HG03103 (cell line): ENCODE data around the gene NPTX1.
"Not testable (repeated sequence)": the region's sequence is repeated elsewhere in the genome, so short reads cannot be mapped to it uniquely, and the experiment has no call there.

Source experiments
- ATAC-seq: cut with Tn5 transposase; IDR thresholded peaks from one replicate; pipeline ENCODE4 v1.9.1; 2021; ENCODE audit warnings: low read depth; ENCODE audit not compliant: unreplicated experiment

Gene NPTX1, protein sequence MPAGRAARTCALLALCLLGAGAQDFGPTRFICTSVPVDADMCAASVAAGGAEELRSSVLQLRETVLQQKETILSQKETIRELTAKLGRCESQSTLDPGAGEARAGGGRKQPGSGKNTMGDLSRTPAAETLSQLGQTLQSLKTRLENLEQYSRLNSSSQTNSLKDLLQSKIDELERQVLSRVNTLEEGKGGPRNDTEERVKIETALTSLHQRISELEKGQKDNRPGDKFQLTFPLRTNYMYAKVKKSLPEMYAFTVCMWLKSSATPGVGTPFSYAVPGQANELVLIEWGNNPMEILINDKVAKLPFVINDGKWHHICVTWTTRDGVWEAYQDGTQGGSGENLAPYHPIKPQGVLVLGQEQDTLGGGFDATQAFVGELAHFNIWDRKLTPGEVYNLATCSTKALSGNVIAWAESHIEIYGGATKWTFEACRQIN

DNA sequence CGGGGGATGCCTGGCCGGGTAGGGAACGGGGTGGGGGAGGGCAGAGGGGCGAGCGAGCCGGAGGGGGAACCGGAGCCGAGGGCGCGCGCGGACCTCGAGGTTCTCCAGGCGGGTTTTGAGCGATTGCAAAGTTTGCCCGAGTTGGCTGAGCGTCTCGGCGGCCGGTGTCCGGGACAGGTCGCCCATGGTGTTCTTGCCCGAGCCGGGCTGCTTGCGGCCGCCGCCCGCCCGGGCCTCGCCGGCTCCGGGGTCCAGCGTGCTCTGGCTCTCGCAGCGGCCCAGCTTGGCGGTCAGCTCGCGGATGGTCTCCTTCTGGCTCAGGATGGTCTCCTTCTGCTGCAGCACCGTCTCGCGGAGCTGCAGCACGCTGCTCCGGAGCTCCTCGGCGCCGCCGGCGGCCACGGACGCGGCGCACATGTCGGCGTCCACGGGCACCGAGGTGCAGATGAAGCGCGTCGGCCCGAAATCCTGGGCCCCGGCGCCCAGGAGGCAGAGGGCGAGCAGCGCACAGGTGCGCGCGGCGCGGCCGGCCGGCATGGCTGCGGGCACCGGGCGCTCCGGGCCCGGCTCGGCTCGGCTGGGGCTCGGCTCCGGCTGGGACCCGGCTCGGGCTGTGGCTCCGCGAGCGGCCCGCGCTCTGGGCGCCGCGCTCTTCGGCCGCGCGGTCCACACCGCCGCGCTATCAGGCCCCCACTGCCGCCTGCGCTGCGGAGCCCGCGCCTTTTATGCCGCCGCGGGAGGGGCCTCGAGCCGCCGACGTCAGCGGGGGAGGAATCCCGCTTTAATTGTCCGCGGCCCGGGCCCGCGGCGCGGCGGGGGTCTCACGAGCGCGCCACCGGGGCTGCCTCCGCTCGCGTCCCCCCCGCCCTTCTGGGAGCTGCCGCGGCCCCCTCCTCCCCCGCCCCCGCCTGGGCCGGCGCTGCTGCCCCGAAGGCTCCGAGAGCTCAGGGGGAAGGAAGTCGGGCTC is at the start of gene NPTX1:
TSS of gene NPTX1 (minus strand) at position 698 of the 967 bp plus-strand sequence. CDS start at position 537, 161 bp downstream.
- ATAC-seq, result no peak

DNA sequence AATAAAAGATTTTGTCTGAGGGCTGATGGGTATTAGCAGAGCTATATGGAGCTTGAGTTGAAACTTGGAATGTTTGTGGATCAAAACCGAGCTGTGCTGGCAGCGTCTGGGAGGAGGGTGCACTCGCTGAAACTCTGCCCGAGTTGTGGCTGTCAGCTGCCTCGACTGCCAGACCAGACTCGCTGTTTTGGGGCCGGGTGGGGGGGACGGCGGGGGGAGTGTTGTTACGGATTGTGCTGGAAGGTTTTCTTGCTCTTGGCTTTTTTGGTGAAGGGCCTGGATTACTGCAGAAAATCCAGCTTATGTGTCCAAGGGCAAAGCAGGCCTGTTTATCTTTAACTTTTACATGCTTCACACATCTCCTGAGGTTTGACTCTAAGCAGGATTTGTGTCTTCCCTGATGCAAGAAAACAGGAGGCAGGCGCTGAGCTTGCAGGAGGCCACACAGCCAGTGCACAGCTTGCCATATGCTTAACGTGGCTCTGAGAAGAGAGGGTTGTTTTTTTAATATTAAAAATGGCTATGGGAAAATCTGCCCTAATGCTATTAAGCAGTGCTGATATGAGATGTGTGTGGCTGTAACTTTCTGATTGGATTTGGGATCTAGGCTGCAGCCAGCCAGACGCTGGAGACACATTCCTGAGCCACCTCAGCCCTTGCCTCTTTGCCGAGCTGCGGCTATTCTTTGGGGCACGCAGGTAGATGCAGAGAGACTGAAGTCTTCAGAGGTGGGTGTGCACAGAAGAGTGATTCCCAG is 47.7 kb upstream of the NPTX1 start:
- no peak for ATAC-seq

DNA sequence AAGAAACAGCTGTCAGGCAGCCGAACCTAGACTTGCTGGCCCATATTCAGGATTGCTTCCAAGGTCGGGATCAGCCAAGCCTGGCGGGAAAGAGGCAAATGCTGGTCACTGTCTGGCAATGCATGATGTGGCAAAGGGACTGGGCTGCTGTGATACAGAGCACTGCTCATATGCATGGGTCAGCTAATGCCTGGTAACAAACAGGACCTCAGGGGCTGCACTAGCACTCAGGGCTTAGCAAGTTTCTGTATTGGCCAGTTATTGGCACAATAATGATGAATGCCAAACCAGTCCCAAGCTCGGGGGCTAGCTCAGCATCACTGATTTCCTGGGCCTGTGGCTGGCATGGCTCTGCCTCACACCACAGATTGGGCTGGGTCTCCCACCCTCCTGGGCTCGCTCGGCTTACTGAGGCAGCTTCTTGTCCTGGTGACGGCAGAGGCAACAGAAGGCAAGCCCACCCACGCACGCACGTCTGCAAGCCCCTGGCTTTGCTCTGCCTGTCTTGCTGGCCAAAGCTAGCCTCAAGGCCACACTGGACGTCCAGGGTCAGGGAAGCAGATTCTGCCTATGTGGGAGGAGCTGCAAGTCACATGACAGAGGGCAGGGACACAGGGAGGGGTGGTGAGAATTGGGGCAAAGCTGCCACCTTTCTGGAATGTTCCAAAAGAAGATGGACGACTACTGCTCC is 46.8 kb upstream of the NPTX1 start:
- no peak for ATAC-seq

DNA sequence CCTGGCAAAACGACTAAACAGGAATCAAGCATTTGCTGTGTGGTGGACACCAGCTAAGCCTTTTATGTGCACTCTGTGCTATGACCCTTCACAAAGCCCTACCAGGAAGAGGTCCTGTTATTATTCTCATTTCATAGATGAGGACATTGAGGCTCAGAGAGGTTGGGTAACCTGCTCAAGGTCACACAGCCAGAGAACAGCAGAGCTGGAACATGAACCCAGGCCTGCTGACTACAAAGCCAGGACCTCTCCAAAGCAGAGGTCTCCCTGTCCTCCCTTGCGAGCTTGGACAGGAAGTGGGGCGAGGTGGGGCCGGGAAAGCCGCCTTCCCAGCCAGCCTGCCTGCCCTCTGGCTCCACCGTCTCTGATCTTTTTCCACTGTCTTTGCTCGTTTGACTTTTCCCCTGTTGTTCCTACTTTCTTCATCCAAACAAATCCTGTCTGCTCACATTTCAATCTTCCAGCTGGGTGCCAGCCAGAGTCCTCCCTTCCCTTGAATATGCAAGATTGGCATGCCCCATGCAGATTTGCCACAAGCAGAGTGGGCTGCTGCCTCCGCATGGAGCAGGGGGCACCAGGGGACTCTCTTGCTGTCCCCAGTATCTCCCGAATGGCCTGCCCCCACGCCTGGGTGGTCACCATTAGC is 44.5 kb upstream of the NPTX1 start:
- ATAC-seq, result no peak

DNA sequence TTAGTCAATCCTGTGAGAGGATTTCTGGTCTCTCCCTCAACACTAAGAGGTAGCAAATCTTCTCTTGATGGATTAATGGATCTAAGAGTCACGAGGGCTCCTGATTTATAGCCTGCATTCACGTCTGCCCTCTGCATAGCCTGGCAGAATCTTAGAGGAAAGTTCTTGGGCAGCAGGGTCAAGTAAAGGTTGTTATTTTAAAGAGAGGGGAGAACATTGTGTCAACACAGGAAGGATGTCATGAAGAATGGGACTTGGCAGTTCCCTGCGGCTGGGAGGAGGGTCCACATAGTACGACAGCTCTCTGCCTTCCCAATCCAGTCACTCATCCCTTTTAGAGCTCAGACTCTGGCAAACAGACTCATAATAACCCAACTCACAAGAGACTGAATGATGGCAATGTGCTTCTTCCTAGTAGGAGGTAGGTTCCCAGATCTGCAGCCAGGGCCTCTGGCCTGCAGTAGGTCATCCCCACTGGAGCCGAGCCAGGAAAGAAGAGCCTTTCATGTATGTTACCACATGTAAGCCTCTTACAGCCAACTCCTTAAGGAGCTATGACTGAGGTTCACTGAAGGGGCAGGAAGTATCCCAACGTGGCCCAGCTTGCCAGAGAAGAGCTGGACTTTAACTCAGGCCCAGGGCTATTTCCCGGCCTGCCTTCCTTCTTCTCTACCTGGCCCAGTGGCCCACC is 42.8 kb upstream of the NPTX1 start:
- ATAC-seq, result no peak

DNA sequence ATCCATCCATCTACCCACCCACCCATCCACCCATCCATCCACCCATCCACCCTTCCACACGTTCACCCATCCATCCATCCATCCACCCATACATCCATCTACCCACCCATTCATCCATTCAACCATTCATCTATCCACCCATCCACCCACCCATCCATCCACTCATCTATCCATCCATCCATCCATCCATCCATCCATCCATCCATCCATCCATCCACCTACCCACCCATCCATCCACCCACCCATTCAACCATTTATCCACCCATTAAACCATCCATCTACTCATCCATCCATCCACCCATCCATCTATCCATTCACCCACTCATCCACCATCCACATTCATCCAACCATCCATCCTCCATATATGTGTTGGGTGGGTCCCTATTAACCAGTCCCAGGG is 42.0 kb upstream of the NPTX1 start:
- ATAC-seq, result no peak

DNA sequence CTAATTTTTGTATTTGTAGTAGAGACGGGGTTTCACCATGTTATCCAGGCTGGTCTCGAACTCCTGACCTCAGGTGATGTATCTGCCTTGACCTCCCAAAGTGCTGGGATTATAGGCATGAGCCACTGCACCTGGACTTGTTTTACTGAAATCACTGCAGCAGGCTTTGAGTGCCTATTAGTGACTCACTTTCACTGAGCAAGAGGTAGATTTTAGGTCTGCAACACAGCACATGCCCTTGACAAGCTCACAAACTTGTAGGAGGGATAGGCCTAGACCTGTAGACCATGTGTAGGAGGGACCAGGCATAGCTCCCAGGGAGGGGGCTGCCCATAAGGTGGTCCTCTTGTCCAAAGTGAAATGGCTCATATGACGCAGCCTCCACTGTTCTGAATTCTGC is 41.2 kb upstream of the NPTX1 start:
- no peak for ATAC-seq

DNA sequence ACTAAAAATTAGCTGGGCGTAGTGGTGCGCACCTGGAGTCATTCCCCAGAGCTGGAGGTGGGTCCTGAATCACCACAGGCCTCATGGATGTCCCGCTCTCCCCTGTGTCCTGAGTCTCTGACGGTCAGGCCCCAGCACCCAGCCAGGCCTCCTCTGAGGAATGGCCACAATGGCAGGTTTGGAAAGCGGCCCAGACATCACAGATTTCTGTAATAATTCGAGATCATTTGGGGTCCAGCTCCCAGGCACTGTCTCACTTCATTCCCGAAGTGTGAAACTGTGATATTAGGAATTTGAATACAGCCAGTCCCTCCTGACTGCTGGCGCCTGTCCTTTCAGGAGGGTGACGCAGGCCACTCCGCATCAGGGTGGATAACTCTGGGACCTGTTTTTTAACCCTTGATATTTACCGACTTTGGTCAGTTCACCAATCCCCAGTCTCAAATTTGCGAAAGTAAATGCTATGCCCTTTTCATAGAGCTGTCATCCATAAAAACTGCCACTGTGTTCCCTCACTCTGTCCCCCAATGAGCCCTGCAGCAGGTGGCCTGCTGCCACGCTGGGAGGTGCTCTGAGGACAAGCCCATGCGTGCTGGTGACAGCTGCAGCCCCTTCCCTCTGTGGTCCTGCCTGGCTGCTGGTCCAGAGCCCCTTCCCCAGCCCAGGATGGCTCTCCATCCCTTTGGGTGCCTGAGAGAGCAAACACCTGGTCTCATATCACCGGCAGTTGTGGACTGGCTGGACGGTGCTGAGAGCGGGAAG is 39.9 kb upstream of the NPTX1 start:
- ATAC-seq, result no peak

DNA sequence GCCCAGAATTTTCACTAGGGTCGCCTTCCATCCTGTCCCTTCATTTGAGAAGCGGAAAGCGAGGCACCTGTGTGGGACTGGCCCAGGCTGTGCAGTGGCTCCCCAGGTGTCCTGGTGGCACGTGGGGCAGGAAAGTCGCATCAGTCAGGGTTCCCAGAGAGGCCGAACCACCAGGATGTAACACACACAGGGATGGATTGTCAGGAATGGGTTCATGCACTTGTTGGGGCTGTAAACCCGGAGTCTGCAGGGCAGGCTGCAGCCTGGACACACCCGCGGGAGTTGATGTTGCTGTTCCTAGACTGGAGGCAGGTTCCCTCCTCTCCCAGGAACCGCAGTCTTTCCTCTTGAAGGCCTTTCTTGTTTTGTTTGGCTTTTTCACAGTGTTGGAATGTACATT is 37.5 kb upstream of the NPTX1 start:
- no peak for ATAC-seq

DNA sequence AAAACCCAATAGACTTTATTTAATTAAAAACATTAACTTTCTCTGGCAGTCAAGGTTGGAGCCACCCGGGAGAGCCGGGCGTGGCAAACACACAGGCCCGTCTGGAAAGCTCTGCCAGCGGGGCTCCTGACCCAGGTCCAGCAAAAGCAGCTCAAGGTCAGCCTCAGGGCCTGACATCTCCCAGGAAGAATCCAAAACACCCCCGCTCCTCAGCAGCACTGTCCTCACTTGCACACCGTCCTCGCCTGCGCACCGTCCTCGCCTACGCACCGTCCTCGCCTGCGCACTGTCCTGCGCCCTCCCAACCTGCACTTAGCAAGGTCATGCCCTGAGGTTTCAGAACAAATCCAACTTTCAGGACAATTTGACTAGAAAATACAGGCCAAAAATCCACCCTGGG is 36.8 kb upstream of the NPTX1 start:
- ATAC-seq, result no peak

DNA sequence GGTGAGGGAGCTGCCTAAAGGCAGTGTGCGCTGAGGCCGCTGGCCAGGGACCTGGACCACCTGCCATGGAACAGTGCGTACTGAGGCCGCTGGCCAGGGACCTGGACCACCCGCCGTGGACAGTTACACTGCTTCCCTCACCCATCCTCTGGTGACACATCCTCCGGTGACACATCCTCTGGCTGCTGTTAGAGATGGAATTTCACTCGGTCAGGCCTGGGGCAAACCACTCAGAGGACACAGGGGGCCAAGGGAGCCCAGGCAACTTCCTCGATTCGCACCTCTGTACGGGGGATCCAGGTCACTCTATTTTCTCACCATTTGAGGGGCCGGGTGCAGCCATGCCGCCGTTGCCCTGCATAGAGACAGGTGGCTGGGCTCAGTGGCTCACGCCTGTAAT is 35.8 kb upstream of the NPTX1 start:
- ATAC-seq, result no peak

DNA sequence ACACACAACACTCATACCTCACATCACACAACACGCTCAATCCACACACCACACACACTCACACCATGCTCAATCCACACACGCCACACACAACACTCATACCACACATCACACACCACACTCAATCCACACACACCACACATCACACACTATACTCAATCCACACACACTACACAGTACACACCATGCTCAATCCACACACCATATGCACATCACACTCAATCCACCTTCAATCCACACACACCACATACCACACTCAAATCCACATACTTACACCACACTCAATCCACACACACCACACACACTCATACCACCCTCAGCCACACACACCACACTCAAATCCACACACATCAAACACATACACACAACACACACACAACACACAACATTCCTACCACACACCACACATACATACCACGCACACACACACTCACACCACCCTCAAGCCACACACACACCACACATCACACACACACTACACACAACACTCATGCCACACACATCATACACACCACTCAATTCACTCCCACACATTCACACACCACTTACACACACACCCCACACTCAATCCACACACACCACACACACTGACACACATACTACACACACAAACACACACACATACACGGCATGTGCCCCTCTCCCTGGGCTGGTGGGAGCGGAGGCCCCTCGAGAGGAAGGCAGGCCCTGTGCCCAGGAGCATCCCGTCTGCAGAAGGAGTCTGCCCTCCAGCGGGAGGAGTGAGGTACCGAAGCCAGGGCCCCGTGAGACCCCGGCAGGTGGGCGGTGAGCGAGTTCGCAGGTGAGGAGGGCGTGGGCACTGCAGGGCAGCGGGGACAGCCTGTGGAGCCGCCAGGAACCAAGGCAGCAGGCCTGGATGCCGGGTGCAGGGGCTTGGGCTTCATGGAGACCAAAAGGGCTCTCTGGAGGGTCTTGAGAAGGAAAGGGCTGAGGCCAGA is 35.1 kb upstream of the NPTX1 start:
- ATAC-seq, result no peak

DNA sequence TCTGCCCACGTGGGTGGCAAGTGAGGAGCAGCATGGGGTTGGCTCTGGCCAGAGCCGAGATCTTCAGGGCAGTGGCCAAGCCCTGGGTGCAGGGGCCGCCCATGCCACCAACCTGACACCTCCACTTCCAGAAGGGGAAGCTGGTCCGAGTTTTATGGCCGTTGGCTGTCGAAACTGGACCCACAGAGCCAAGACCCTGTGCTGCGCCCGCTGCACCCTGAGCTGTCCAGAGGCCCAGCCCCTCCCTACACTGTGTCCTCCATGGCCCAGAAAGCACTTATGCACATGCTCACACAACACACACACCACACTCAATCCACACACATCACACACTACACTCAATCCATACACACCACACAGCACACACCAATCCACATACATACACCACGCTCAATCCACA is 34.4 kb upstream of the NPTX1 start:
- ATAC-seq, result no peak

DNA sequence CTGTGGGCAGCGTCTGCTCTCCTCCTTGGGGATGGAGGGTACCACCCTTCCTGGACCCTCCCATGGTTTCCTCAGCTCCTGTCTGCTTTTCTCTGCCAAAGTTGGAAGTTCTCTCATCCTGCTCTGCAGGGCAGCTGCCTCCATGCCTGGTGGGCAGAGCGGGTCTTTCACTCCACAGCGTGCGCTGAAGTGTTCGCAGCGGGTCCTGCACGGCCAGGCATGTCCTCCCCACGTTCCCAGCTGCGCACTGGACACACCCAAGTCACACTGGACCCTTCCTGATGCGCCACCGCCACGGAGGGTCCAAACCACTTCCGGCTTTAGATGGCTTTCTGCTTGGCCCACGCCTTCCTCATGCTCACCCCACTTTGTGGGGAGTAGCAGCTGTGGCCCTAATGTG is 33.7 kb upstream of the NPTX1 start:
- no peak for ATAC-seq

DNA sequence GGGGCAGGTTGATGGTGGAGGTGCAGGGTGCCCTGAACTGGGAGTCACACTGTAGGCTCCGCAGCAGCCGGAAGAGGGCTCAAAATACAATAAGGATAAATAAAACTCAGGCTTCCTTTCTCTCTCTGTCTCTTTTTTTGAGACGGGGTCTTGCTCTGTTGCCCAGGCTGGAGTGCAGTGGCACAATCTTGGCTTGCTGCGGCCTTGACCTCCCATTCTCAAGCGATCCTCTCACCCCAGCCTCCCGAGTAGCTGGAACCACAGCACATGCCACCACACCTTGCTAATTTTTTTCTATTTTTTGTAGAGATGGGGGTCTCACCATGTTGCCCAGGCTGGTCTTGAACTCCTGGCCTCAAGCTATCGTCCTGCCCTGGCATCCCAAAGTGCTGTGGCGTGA is 32.9 kb upstream of the NPTX1 start:
- no peak for ATAC-seq

DNA sequence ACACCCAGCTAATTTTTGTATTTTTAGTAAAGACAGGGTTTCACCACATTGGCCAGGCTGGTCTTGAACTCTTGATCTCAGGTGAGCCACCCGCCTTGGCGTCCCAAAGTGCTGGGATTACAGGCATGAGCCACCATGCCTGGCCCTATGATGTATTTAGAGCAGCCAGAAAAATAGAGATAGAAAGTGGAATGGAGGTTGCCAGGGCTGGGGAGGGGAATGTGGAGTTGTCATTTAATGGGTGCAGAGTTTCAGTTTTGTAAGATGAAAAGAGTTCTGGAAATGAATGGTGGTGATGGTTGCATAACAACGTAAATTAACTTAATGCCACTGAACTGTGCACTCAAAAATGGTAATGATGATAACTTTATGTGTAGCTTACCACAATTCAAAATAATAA is 31.6 kb upstream of the NPTX1 start:
- ATAC-seq, result no peak

DNA sequence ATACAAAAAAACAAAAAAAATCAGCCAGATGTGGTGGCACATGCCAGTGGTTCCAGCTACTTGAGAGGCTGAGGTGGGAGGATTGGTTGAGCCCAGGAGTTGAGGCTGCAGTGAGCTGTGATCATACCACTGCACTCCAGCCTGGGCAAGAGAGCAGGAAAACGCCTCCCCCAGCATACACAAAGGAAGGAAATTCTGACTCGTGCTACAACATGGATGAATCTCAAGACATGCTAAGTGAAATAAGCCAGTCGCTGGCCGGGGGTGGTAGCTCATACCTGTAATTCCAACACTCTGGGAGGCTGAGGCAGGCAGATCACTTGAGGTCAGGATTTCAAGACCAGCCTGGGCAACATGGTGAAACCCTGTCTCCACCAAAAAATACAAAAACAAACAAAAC is 30.8 kb upstream of the NPTX1 start:
- ATAC-seq, result not testable (repeated sequence)
